H1 (cell line): Measurements from ENCODE around the gene HPCAL4. TPM values are rescaled to one million over a fixed set of nuclear protein-coding genes. Genes with fewer than 3 reads are reported as not detected.

Source experiments
- SRF ChIP-seq: IDR thresholded peaks from 2 replicates; pipeline ENCODE4 v1.6.1; 2011; ENCODE audit warnings: mild to moderate bottlenecking, low read depth, low read length, moderate library complexity
- TCF12 ChIP-seq: IDR thresholded peaks from 2 replicates; pipeline ENCODE4 v1.6.1; 2011; ENCODE audit warnings: low read depth, mild to moderate bottlenecking, low read length
- polyA plus RNA-seq, 7 experiments: library from polyadenylated mRNA; depleted of rRNA in 3 of 7; stranded (reverse) in 5 of 7; unstranded in 2 of 7; fragments of >200 nt in 5 of 7; fragments of 200-250 nt in 2 of 7; gene quantifications; 1 replicate in 5 of 7; 2 replicates in 1 of 7; 4 replicates in 1 of 7; pipeline versions ENCODE4 v1.2.1 to v1.2.3, GENCODE V29; 2011 to 2013; ENCODE audit warnings: missing spikeins in 2 of 7, mixed read lengths in 2 of 7
- total RNA-seq: library from RNA; stranded (reverse); fragmentation: NEBNext Ultra II Directional; extraction: Animal tissue kit (Norgen Biotek cat#: 25700); gene quantifications from 2 replicates; pipeline ENCODE4 v1.2.1, GENCODE V29; 2021
- TF ChIP-seq, protein P1 (sequence below): IDR thresholded peaks from 2 replicates; pipeline ENCODE4 v1.6.1; 2012; ENCODE audit warnings: low read length, inconsistent platforms

The HPCAL4 gene
- total and polyA plus RNA-seq, 2 of the 8 experiments (the other 6 are each of a cell fraction or from before 2014, with no cell fraction given) = 0.54 to 0.74 TPM

DNA sequence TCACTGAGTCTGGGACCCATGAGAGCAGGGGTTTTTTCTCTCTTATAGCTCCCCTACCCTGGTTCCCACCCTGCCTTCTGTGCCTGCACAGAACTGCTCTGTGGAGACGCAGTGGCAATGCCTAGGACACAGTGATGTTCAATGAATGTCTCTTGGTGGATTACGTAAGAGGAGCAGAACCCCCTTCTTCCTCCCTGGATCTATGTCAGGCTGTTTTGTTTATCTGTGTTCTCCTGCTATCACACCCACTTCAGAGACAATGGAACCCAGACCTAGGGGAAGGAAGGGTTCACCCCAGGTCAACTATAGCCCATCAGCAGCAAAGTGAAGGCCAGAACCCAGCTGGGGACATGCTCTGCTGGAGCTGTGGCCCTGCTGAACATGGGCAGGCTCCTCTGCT lies 2.0 kb downstream of the HPCAL4 start (continued):
- TF ChIP-seq TCF12 (no peak), SRF (no peak)
- TF ChIP-seq, protein P1, sequence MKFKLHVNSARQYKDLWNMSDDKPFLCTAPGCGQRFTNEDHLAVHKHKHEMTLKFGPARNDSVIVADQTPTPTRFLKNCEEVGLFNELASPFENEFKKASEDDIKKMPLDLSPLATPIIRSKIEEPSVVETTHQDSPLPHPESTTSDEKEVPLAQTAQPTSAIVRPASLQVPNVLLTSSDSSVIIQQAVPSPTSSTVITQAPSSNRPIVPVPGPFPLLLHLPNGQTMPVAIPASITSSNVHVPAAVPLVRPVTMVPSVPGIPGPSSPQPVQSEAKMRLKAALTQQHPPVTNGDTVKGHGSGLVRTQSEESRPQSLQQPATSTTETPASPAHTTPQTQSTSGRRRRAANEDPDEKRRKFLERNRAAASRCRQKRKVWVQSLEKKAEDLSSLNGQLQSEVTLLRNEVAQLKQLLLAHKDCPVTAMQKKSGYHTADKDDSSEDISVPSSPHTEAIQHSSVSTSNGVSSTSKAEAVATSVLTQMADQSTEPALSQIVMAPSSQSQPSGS = no peak
